Activated naive CD8-positive, alpha-beta T cell treated with anti-CD3 and anti-CD28 coated beads, Interleukin-2, amount 50 U/mL, for 16 hours (primary cell): ENCODE data around the gene CERS5.
"Not testable (repeated sequence)": the region's sequence is repeated elsewhere in the genome, so short reads cannot be mapped to it uniquely, and the experiment has no call there.

ENCODE experiments used
- DNase-seq: peaks from one replicate; pipeline ENCODE4 v3.0.0-alpha.2; 2020; ENCODE audit warnings: low read depth, low spot score

CERS5 gene

GRCh38 chr12:50103767-50104321, 63.3 kb downstream of the CERS5 start, which contains the start of gene GPD1:
Gene GPD1 (plus strand): TSS chr12:50104008. CDS start chr12:50104051, 43 bp downstream.
- no peak for DNase-seq

- no peak for DNase-seq
These were observed 63.8 kb downstream of the CERS5 start for GRCh38 chr12:50103351-50103750.

GRCh38 chr12:50102646-50103309, 64.4 kb downstream of the CERS5 start:
- no peak for DNase-seq

DNA sequence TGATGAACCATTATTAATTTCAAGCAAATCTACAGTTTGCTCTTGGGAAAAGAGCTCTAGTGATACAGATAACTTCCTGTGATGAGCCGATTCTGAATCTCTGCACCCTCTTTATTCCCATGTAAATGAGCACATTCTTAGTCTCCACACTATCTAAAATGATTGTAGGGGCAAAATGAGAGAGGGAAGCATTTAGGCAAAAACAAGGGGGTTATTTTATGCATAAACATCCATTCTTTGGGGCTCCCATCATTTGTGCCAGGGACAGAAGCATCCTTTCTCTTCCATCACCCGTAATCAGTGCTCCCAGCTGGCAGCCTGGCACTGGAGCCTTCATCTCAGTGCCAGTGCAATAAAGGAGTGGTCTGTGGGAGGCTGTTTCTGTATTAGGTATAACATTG, 65.0 kb downstream of the CERS5 start:
- DNase-seq, result no peak

DNA sequence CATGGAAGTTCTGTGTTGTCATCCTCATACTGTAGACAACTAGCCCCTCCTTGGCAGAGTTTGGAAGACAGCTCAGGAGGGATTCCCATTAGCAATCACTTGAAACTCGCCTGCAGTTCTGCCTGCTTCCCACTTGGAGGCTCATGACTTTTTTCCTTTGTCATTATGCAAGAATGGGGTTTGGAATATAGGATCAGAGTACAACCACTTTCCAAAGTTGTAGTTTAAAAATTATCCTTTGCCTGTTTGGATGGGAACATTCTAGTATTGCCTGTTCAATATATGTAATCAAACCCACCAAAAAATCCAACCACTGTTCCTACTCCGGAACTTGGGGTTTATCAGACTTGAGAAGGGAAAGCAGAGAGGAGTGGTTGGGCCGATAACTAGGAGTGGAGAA, 65.5 kb downstream of the CERS5 start:
- DNase-seq, result no peak

DNA sequence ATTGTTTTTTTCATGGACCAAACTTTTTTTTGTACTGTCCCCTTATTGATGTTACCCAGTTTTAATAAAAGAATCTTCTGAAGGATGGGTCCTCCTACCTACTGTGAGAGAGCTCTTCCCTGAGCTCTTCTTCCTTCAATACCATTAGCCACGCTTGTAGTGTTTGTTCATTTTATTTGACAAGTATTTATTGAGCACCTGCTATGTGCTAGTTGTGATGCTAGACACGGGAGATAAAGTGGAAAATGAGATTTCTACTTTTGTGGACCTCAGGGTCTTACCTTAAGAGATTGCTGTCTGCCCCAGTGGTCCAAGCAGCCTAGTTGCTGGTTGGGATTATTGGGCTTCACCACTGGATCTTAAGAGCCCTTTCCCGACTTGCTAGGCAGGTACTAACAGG, 66.6 kb downstream of the CERS5 start:
- DNase-seq, result no peak

DNA sequence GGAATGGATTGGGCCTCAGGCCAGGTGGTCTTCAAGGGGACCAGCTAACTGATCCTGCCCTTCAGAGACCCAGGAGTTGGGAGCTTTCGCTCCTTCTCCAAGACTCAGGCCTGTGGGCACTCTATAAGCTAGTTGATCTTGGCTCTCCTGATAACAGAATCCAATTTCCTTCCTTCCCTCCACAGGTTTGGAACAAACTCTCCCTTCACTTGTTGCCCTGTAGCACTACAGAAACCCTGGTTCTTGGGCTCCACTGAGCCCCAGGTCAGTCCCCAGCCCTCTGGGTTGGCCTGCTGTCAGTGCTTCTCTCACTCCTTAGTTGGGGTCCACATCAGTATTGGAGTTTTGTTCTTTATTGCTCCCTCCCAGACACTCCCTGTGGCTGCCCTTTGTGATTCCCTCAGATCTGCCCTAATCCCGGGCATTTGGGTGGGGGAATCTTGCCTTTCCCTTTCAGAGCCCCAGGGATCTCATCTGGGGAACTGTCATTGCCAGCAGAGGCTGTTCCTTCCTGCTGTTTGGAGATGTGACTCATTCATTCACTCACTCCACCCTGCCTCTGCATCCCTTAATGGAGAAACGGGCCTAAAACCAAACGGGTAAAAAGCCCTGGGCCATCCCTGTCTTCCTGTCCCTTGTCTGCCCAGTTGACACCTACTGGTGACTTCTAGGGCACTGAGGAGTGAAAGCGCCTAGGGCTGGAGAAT, 67.7 kb downstream of the CERS5 start:
- no peak for DNase-seq

DNA sequence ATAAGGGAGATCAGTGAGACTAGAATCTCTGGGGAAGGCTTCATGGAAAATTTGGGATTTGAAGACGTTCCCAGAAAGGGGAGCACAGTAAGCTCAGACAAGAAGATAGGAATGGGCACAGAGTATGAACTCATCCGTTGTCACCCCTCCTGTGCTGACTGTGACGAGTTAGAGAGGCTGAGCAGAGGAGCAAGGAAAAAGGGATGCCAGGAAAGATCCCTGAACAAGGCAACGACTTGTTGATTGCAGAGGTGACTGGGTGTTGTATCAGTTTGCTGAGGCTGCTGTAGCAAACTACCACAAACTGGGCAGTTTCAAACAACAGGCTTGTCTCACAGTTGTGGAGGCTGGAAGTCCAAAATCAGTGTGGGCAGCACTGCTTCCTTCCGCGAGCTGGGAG, 69.2 kb downstream of the CERS5 start:
- no peak for DNase-seq

DNA sequence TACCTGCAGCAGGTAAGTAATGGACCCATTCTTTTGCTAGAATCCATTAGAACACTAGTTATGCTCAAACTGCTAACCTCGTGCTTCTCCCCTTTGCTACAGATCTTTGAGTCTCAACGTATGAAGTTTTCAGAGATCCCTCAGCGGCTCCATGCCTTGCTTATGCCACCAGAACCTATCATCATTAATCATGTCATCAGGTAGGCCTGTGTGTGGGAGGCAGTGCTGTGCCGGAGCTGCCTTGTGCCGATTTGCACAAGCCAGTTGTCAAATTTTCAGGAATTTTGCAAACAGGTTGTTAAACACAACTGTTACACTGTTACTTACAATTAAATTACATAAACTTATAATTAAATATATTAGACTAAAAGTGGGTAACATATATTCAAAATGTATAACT, 76.8 kb downstream of the CERS5 start:
- DNase-seq, result no peak

- DNase-seq, result no peak
These were observed 77.4 kb downstream of the CERS5 start for GRCh38 chr12:50089730-50090129.

DNA sequence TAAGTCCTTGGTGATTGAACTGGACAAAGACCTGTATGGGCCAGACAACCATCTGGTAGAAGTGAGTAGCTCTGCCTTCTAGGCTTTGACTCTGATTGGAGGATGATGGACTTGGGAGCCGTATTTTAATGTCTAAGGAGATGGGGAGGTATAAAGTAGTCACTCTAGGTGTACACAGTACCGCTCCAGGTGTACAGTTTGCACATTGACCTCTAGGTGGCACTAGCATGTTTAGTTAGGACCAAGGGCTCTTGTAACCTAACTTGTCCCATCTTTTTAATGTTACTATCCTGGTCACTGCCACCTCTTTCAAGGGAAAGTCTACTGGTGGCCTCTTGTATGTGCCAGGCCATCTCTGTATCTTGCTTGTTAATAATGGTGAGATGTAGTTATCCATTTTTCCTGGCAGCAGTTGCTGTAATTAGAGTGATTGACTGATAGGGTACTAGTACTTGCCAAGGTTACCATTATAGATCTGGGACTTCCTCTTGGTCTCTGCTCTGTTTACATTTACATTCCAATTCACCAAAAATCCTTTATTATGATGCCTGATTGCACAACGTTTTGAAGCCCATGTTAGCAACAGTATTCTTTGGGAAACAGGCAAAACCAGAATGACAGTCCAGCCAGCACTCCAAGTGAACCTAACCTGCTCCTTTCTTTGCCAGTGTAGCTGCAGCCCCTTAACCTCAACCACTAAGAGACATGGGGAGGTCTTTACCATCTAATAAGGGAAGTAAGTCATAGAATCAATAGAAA, 78.4 kb downstream of the CERS5 start:
- no peak for DNase-seq

DNA sequence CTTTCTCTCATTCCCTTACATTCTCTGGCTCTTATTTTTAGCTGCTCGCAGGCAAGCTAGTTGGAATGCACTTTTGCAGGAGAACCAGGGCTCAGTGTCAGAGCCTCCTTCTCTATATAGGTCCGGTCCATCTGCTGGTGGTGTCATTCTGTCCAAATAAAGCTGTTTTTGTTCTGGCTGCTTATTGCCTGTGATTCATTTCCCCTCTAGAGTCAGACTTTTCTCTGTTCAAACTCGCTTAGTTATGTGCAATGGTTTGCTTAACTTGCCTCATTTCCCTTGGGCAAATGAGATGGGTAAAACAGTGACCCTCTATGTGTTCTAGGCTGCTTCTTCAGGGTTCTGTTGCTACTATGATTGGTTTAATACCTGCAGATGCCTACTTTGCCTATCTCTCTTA, 79.2 kb downstream of the CERS5 start:
- no peak for DNase-seq

DNA sequence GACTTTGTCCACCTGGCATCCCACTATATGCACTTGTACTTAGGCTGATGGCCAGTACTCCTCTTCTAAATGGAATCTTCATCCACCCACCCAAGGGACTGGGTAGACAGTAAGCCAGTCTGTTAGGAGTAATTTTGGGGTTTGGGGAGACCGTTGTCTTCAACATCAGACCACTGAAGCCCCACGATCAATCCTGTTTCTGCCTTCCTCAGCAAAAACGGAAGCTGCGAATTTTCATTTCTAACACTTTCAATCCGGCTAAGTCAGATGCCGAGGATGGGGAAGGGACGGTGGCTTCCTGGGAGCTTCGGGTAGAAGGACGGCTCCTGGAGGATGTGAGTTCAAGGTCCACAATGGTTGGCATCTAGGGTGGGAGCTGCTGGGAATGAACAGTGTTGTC, 80.0 kb downstream of the CERS5 start:
- DNase-seq, result no peak

DNA sequence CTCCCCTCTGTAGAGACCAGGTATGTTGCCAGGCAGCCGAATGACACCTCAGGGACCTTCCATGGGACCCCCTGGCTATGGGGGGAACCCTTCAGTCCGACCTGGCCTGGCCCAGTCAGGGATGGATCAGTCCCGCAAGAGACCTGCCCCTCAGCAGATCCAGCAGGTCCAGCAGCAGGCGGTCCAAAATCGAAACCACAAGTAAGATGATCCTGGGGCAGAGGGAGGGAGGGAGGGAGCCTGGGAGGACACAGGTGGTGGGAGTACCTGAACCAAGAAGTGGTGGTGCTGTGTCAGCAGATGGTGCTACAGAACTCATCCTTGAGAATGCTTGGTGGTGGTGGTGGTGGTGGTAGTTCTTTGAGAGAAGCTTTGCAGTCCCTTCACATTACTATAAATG, 81.0 kb downstream of the CERS5 start:
- no peak for DNase-seq

- no peak for DNase-seq
These were observed 81.5 kb downstream of the CERS5 start for GRCh38 chr12:50085615-50086072.

- peak; percentile 58 for DNase-seq
These were observed 82.2 kb downstream of the CERS5 start, which contains the start of gene SMARCD1 for GRCh38 chr12:50084775-50085614. Gene SMARCD1 (plus strand): TSS chr12:50085342. CDS start chr12:50085370, 28 bp downstream.

- DNase-seq, result not testable (repeated sequence)
These were observed 82.8 kb downstream of the CERS5 start for GRCh38 chr12:50084409-50084774.

DNA sequence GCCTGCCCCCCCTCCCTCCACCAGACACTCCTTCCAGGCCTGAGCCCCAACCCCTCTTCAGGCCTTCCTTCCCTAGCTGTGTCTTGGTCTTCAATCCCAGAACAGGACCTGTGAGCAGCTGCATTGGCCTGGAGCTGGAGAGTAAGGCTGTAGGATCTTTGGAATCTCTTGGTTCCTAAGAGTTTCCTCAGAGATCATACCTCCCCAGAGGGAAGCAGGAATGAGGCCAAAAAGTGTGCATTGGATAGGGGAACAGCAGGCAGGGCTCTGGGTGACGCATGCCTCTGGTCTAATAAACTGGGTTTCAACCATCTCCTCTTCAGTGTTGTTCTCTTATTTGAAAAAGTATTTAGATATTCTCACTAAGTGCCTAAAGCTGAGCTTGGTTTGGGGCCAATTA, 83.9 kb downstream of the CERS5 start:
- no peak for DNase-seq

DNA sequence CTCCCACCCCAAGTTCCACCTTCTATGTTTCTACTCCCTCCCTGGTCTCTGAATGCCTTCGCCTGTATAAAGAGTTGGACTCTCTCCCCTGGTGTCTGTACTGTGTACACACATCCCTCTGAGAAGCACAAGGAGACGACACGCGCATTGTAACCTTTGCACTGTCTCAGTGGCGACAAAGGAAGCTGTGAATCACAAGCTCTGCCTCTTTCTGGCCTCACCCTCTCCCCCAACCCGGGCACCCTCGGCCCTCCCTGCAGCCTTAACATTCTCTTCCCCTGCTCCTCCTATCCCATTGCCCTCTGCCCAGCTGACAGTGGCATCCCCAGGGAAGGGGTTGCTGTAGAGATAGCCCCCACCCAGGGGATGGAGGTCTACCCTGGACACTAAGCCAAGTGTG, 84.5 kb downstream of the CERS5 start:
- DNase-seq, result no peak

GRCh38 chr12:50081096-50081808, 85.9 kb downstream of the CERS5 start:
- DNase-seq, result no peak

DNA sequence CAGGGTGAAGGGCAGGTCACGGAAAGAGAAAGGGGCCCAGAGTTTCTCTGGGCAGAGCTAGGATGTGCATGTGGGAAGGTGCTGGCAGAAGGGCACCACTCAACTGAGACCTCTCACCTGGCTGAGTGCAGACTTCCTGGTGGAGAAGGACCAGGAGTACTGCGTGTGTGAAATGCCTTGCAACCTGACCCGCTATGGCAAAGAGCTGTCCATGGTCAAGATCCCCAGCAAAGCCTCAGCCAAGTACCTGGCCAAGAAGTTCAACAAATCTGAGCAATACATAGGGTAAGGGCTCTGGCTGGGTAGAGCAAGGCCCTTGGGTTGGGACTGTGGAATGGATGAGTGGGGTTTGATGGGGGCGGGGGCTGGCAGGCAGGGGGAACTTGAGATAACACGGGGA, 87.4 kb downstream of the CERS5 start:
- DNase-seq, result no peak
